ENCODE data around the gene ATP5MC2. TPM values are rescaled to one million over a fixed set of nuclear protein-coding genes. Genes with fewer than 3 reads are reported as not detected.

ATP5MC2 gene
- total and polyA plus RNA-seq, 9 of the 15 experiments (the other 6 are each of a cell fraction or from before 2014, with no cell fraction given), result 314 to 1,208 (median 468) TPM

GRCh38 chr12:53643232-53643979 lies 32.5 kb downstream of the ATP5MC2 start:
- FAIRE-seq, result no peak
- Histone ChIP-seq H3K36me3 (ENCODE audit: control insufficient read depth, insufficient read depth, low read length) (no peaks in the 10 kb centered on the region), H3K4me2 (ENCODE audit: insufficient read depth, low read length) (no peak overlapping the region), H3K27ac (ENCODE audit: extremely low read depth, low read depth, low read length) (no peak overlapping the region), H3K27me3 (ENCODE audit: control insufficient read depth in 2 of 2, insufficient read depth in 2 of 2, low read length in 2 of 2) (no peaks in the 10 kb centered on the region), H3K9ac (ENCODE audit: insufficient read depth in 1 of 2, low read depth in 2 of 2, low read length in 2 of 2) (no peak overlapping the region; a peak in 1 of 4 replicates), H3K4me3 (no peak overlapping the region), H3K9me3 (replicated peaks; ENCODE audit: control insufficient read depth, insufficient read depth, low read depth, low read length) (no peaks in the 10 kb centered on the region), H3K79me2 (ENCODE audit: control insufficient read depth, insufficient read depth, low read length) (no peaks in the 10 kb centered on the region), H2AFZ (ENCODE audit: low read depth, low read length) (no peak overlapping the region), H3K4me1 (replicated peaks in 1 of 2; ENCODE audit: control insufficient read depth in 2 of 2, insufficient read depth in 2 of 2, low read length in 2 of 2) (no peaks in the 10 kb centered on the region; a peak in 3 of 5 replicates), H3K9me1 (ENCODE audit: control insufficient read depth, insufficient read depth, low read length) (no peaks in the 10 kb centered on the region), H4K20me1 (replicated peaks; ENCODE audit: control insufficient read depth, insufficient read depth, low read length) (no peaks in the 10 kb centered on the region)
- whole genome bisulfite sequencing (ENCODE audit: insufficient coverage, low coverage, missing lambda C conversion rate), result 30% methylated on average over 5 of the region's 5 CpGs
- intact Hi-C loops (cut with micrococcal nuclease) (no loop called here), in situ Hi-C loops (cut with MboI) (no loop called here)
- DNase-seq (ENCODE audit: extremely low read depth in 1 of 4, low spot score in 3 of 4), result no peak
- CTCF ChIA-PET (ENCODE audit: low intra/inter-chr PET ratio), result no interaction called here
- POLR2A ChIA-PET, result interaction anchor here (1.3 kb wide), 1 partner anchor 15 kb away, joined by 3 read pairs; no protein-coding TSS in a partner anchor
- no TSS peak for BruUV-seq (replicated peaks)
- ATAC-seq, result peak; percentile 61
- TF ChIP-seq MCM7 (IDR thresholded peaks at IDR 0.05), result no peak
- no peak for TF ChIP-seq NRF1 (conservative IDR thresholded peaks at IDR 0.05 in 1 of 2, IDR thresholded peaks at IDR 0.05 in 1 of 2)
- TF ChIP-seq STAG1 (CRISPR knock-in tag; IDR thresholded peaks at IDR 0.05; ENCODE audit: borderline replicate concordance), result no peak
- no peak for TF ChIP-seq YY1 (IDR thresholded peaks at IDR 0.05; ENCODE audit: borderline replicate concordance in 1 of 3, control insufficient read depth in 1 of 3, extremely low read depth in 1 of 3, insufficient read depth in 3 of 3, insufficient read length in 1 of 3, insufficient replicate concordance in 2 of 3, low read depth in 1 of 3, low read length in 2 of 3)
- TF ChIP-seq TCF7 (IDR thresholded peaks at IDR 0.05; ENCODE audit: borderline replicate concordance), result no peak
- TF ChIP-seq KLF10 (CRISPR knock-in tag; IDR thresholded peaks at IDR 0.05), result no peak
- no peak for TF ChIP-seq ZNF561 (CRISPR knock-in tag; conservative IDR thresholded peaks at IDR 0.05)
- no peak for TF ChIP-seq HNRNPLL (IDR thresholded peaks at IDR 0.05; ENCODE audit: low read depth, low read length, poor library complexity, severe bottlenecking)
- no peak for TF ChIP-seq ZFP30 (CRISPR knock-in tag; IDR thresholded peaks at IDR 0.05; ENCODE audit: borderline replicate concordance)
- no peak for TF ChIP-seq NCOA6 (IDR thresholded peaks at IDR 0.05)
- no peak for TF ChIP-seq RAD51 (IDR thresholded peaks at IDR 0.05; ENCODE audit: borderline replicate concordance, low read depth)
- no peak for TF ChIP-seq KAT2B (IDR thresholded peaks at IDR 0.05; ENCODE audit: low read depth, low read length)
- no peak for TF ChIP-seq ZNF584 (CRISPR knock-in tag; IDR thresholded peaks at IDR 0.05; ENCODE audit: low read depth)
- TF ChIP-seq OTX1 (CRISPR knock-in tag; IDR thresholded peaks at IDR 0.05), result no peak
- TF ChIP-seq ZNF124 (CRISPR knock-in tag; IDR thresholded peaks at IDR 0.05), result no peak
- no peak for TF ChIP-seq E2F8 (IDR thresholded peaks at IDR 0.05; ENCODE audit: low read depth, partially characterized antibody)
- TF ChIP-seq POLR2H (tag; IDR thresholded peaks at IDR 0.05; ENCODE audit: low read depth), result no peak
- TF ChIP-seq ZNF695 (CRISPR knock-in tag; IDR thresholded peaks at IDR 0.05), result no peak
- no peak for TF ChIP-seq SMC3 (conservative IDR thresholded peaks at IDR 0.05; ENCODE audit: insufficient read depth, low read depth, low read length)
- no peak for TF ChIP-seq C11orf30 (IDR thresholded peaks at IDR 0.05; ENCODE audit: low read depth)

All from K562 (cell line).